ELR (cell line): ENCODE results near the gene APOA1.
"Not testable (repeated sequence)": the region's sequence is repeated elsewhere in the genome, so short reads cannot be mapped to it uniquely, and the experiment has no call there.

Experiments
- DNase-seq: peaks from one replicate; pipeline ENCODE4 v3.0.0-alpha.2; 2015; ENCODE audit warnings: low read depth

The APOA1 gene

DNA sequence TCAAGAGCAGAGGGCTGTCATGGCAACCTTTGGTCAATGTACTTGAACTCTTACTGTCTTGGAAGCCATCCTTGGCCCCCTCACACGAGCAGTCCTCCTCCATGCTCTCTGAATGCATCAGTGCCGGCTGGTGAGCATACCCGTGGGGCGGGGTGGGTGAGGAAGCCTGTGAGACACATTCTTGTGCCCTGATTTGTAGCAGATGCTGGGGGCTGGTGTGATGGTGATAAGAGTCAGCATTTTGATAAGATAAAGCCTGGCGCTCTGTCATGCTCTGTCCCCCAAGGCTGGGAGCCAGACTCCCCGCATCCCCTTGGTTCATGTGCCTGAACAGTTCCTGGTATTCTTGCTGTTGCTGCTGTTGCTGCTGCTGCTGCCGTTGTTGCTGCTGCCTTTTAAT lies 20.5 kb upstream of the APOA1 start:
- no peak for DNase-seq

DNA sequence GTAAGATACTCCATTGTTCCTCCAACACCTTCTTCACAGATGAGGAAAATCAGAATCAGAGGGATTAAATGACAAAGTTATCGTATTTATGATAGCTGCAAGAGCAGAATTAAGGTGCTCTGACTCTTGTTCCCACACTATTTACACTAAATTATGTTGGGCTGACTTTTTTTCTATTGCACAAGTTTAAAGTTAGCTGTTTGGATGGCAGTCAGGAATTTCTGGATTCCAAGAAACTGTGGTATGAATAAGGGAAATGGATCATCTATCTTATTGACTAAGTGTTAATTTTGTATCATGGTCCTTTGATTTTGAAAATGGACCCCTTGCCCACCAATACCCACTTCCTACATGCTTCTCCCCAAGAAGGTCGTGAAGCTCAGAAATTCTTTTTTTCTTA lies 19.9 kb upstream of the APOA1 start:
- DNase-seq: no peak

- DNase-seq: no peak
These were observed 19.0 kb upstream of the APOA1 start for GRCh38 chr11:116856423-116856822.

DNA sequence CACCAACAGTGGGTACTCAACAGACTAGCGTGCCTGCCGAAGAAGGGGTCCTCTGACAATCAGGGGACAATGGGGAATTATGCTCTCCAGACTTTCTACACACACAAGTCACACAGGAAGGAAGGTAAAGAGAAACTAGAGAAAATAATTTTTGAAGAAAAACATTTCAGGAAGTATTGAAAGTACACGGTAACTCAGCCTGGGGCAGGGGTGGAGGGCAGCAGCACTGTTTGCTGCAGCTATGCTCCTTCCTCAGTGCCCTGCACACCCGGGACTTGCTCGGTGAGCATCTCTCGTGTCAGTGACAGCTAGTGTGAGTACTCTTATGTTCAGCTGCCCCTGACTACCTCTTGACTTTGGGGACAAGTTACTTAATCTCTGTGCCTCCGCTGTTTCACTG lies 18.0 kb upstream of the APOA1 start:
- DNase-seq: no peak

DNA sequence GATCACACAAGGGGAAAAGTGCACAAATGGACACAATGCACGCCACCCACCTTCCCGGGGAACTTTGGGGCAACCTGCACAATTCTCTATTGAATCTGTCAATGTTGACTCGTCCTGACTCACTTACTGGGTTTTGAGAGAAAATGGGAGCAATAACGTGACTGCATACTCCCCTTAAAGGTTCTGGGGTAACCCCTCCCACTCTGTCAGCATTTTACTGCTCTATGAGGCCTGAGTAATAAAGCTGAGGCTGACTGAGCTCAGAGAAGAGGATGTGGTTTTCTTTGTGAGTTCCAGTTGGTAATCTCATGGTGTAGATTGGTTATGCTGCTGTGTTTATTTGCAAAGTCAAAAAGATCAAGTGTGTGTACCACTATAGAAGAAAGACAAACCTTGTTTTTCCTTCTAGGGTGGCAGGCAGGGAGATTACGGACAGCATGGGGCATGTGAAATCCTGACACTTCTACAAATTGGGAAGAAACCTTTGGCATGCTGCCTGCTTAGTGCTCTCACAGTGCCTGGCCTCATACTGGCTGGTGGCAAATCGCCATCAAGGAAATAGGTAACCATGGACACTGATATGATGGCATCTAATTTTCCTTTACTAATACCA lies 16.1 kb upstream of the APOA1 start:
- peak; percentile 98 for DNase-seq

- peak; percentile 71 for DNase-seq
These were observed 15.0 kb upstream of the APOA1 start for GRCh38 chr11:116852261-116853031.

DNA sequence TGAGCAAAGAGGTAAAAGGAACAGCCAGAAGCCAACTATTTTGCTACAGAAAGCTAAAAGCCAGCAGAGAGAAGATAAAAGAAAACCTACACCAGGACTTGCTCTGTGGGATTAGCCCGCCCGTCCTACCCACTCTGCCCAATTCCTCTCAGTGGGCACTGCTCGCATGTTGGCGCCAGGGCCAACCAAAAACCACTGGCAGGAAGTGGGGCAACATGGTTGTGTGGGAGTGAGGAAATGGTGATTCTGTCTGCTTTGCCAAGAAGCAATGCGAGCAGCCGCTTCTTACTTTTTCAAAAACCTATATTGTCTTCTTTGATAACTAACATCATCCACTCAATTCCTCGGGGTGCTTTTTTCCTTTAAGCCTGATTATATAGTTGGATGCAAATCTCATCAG lies 14.2 kb upstream of the APOA1 start:
- DNase-seq: no peak

DNA sequence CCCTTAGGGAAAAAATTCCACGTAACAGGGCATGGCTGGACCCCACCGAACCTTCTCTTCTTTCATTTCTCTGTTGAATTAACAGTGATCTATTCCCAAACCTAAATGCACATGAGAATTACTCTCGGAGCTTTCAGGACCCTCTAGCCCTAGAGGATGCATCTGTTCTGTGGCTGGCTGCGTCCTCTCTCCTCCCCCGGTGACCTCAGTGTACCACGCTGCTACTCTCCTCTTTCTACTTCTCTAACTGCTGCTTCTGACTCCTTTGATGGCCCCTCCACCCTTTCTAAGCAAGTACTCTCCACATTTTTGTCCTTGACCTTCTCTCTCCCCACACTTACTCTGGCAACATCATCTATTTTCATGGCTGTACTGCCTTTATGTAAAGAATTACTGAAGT lies 12.1 kb upstream of the APOA1 start:
- no peak for DNase-seq

DNA sequence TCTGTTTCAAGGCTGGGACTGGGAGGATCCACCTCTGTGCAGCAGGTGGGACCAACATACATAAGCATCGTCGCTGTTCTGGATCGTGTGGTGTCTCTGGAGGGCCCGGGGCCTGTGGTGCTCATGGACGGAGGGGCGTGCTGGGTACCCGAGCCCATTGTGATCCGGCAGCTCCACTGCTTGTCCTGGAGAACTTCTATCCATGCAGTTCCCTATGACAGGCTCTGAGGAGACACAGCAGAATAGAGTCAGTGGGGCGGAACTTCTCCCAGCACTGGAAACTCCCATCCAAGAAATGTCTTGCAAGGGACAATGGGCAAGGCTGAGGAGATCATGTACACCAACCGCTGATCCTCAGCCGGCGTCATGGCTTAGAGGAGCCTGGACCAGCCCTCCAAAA lies 11.6 kb upstream of the APOA1 start:
- DNase-seq: no peak

DNA sequence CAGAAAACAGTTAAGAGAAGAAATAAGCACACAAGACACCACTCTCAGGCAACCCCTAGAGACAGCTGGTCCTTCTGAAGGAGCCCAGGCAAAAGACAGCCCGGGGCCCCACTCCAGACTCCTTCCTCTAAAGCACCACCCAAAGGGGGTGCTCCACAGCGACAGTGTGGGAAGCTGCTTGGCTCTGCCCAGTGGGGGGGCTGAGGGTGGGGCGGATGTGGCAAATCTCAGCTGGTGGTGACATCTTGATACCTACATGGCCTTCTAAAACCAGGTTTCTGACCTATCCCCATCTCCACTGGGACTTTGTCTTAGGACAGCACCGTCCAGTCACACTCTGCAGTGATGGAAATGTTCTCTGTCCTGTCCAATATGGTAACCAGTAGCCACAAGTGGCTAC lies 10.2 kb upstream of the APOA1 start:
- DNase-seq: no peak

GRCh38 chr11:116844722-116845121 lies 7.3 kb upstream of the APOA1 start:
- DNase-seq: no peak

DNA sequence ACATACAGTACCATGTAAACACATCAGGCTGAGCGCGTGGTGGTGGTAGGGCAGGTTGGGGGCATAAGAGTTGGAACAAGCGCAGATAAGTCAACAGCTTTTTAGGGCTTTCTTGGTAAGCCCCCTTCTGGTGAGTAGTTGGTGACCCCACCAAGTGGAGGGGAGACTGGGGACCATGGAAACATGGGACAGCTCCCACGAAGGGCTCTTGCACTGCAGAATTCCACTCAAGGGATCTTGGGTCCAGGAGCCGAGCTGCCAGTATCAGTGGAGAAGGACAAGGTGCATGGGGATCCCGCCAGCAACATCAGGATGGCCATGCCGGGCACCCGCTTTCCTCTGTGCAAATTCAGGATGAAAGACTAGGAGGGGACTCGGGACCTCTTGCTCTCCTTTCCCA lies 6.2 kb upstream of the APOA1 start:
- no peak for DNase-seq

- no peak for DNase-seq
These were observed 5.5 kb upstream of the APOA1 start for GRCh38 chr11:116842909-116843308.

DNA sequence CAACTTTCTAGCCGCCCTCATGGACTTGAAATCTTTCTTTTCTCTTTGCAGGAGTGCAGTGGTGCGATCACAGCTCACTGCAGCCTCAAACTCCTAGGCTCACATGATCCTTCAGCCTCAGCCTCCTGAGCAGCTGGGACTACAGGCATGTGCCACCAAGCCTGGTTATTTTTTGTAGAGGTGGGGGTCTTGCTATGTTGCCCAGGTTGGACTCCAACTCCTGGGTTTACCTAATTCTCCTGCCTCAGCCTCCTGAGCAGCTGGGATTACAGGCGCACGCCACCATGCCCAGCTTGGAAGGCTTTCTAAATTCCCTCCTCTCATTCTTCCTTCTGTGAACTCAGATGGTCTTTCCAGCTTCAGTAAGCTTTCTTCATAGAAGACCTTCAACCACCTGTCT lies 4.7 kb upstream of the APOA1 start:
- DNase-seq: no peak

GRCh38 chr11:116840746-116841296 lies 3.4 kb upstream of the APOA1 start:
- DNase-seq: no peak

GRCh38 chr11:116840224-116840745 lies 2.9 kb upstream of the APOA1 start:
- peak; percentile 33 for DNase-seq

GRCh38 chr11:116838321-116839084 lies 1.1 kb upstream of the APOA1 start:
- DNase-seq: no peak

DNA sequence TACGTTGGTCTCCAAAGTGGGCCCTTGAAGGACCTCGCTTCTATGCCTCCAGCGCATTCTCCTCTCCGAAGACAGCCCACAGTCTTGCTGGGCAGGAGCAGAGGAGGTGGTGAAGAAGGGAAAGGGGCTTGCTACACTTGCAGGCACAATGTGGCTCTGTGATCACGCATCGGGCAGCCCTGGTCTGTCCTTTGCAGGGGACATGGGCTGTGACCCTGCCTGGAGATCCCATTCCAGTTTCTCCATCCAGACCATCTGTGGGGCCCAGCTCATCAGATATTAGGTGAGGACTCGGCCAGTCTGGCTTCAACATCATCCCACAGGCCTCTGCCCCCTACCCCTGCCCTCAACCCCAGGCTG lies 810 bp downstream of the APOA1 start:
- no peak for DNase-seq

- DNase-seq: peak; percentile 95
These were observed 1.4 kb downstream of the APOA1 start for GRCh38 chr11:116835791-116836631.

- no peak for DNase-seq
These were observed 2.2 kb downstream of the APOA1 start for GRCh38 chr11:116835042-116835772.

GRCh38 chr11:116834535-116835041 lies 2.8 kb downstream of the APOA1 start:
- not testable (repeated sequence) for DNase-seq
